SK-N-SH (cell line): ENCODE results near the gene DLK2.
"Not testable (repeated sequence)": the region's sequence is repeated elsewhere in the genome, so short reads cannot be mapped to it uniquely, and the experiment has no call there.

Experiments
- EP300 ChIP-seq, 2 experiments: IDR thresholded peaks; 2 replicates each; pipeline versions ENCODE4 v1.4.0 to v1.6.1; 2012; ENCODE audit warnings: borderline replicate concordance in 1 of 2, low read depth in 1 of 2, low read length in 1 of 2
- EZH2phosphoT487 ChIP-seq: fragments of 200-600 bp; sonication (generic); IDR thresholded peaks from 2 replicates; pipeline ENCODE4 v1.6.1; 2017; ENCODE audit warnings: low read depth, mixed run types, mild to moderate bottlenecking, antibody characterized with exemption, moderate library complexity, borderline replicate concordance
- GATA2 ChIP-seq: sonication (generic); formaldehyde crosslinking; IDR thresholded peaks from 2 replicates; pipeline ENCODE4 v1.5.0; 2020; ENCODE audit warnings: mild to moderate bottlenecking, missing genetic modification reagents
- POLR2AphosphoS5 ChIP-seq: IDR thresholded peaks from 2 replicates; pipeline ENCODE4 v1.6.1; 2012; ENCODE audit warnings: low read depth, low read length
- REST ChIP-seq: IDR thresholded peaks from 2 replicates; pipeline ENCODE4 v1.6.1; 2012; ENCODE audit warnings: mild to moderate bottlenecking, low read depth, low read length, moderate library complexity
- RXRA ChIP-seq: IDR thresholded peaks from 2 replicates; pipeline ENCODE4 v1.4.0; 2012; ENCODE audit warnings: low read depth, mild to moderate bottlenecking, borderline replicate concordance
- SIN3A ChIP-seq: IDR thresholded peaks from 2 replicates; pipeline ENCODE4 v1.6.1; 2012; ENCODE audit warnings: low read depth, mild to moderate bottlenecking, low read length, moderate library complexity, borderline replicate concordance
- SMC3 ChIP-seq: IDR thresholded peaks from 2 replicates; pipeline ENCODE4 v1.6.1; 2012; ENCODE audit warnings: low read depth, low read length, improper control_type of control experiment
- TAF1 ChIP-seq: IDR thresholded peaks from 2 replicates; pipeline ENCODE4 v1.6.1; 2012; ENCODE audit warnings: low read depth, mild to moderate bottlenecking, low read length, moderate library complexity, borderline replicate concordance
- USF2 ChIP-seq: fragments of 150-350 bp; IDR thresholded peaks from 2 replicates; pipeline ENCODE4 v1.6.1; 2017; ENCODE audit warnings: antibody characterized with exemption, low read length, low read depth, borderline replicate concordance
- TF ChIP-seq, protein P1 (sequence below): fragments of 200-600 bp; sonication (generic); IDR thresholded peaks from 2 replicates; pipeline ENCODE4 v1.6.1; 2017; ENCODE audit warnings: antibody characterized with exemption, mild to moderate bottlenecking, moderate library complexity

DNA sequence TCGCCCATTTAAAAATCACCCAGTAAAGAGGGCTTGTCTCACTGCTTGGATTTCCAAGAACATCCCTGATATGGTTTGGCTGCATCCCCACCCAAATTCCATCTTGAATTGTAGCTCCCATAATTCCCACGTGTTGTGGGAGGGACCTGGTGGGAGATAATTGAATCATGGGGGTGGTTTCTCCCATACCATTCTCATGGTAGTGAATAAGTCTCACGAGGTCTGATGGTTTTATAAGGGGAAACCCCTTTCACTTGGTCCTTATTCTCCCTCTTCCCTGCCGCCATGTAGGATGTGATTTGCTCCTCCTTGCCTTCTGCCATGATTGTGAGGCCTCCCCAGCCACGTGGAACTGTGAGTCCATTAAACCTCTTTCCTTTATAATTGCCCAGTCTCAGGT is 11.9 kb upstream of the DLK2 start:
- TF ChIP-seq, protein P1, sequence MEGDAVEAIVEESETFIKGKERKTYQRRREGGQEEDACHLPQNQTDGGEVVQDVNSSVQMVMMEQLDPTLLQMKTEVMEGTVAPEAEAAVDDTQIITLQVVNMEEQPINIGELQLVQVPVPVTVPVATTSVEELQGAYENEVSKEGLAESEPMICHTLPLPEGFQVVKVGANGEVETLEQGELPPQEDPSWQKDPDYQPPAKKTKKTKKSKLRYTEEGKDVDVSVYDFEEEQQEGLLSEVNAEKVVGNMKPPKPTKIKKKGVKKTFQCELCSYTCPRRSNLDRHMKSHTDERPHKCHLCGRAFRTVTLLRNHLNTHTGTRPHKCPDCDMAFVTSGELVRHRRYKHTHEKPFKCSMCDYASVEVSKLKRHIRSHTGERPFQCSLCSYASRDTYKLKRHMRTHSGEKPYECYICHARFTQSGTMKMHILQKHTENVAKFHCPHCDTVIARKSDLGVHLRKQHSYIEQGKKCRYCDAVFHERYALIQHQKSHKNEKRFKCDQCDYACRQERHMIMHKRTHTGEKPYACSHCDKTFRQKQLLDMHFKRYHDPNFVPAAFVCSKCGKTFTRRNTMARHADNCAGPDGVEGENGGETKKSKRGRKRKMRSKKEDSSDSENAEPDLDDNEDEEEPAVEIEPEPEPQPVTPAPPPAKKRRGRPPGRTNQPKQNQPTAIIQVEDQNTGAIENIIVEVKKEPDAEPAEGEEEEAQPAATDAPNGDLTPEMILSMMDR = not testable (repeated sequence)
- TF ChIP-seq GATA2 (CRISPR knock-in tag); USF2; RXRA; TAF1; SMC3; POLR2AphosphoS5; SIN3A; EP300 (IDR thresholded peaks at IDR 0.05; ENCODE audit: borderline replicate concordance in 1 of 2, low read depth in 1 of 2, low read length in 1 of 2); EZH2phosphoT487; REST: not testable (repeated sequence)
